Parathyroid adenoma (tissue), 2 donors: Measurements from ENCODE around the gene RHOBTB3.
A peak's percentile ranks its signal among the peaks of the same experiment; 100 is the strongest.

ENCODE experiments used
- H2AFZ ChIP-seq: fragments of 300-600 bp; sonication (generic); one replicate; pipeline ENCODE4 v1.7.0; 2017; ENCODE audit warnings: antibody characterized with exemption, mild to moderate bottlenecking
- H3K27ac ChIP-seq: fragments of 300-600 bp; sonication (generic); one replicate; pipeline ENCODE4 v1.7.0; 2017
- H3K27me3 ChIP-seq: fragments of 300-600 bp; sonication (generic); one replicate; pipeline ENCODE4 v1.7.0; 2017; ENCODE audit warnings: low read length; ENCODE audit not compliant: control insufficient read depth, insufficient read depth
- H3K36me3 ChIP-seq: fragments of 300-600 bp; sonication (generic); one replicate; pipeline ENCODE4 v1.7.0; 2017; ENCODE audit warnings: low read length; ENCODE audit not compliant: control insufficient read depth, insufficient read depth
- H3K4me1 ChIP-seq: fragments of 300-600 bp; sonication (generic); one replicate; pipeline ENCODE4 v1.7.0; 2017; ENCODE audit warnings: control low read depth
- H3K4me2 ChIP-seq: fragments of 300-600 bp; sonication (generic); one replicate; pipeline ENCODE4 v1.7.0; 2017; ENCODE audit warnings: low read length
- H3K4me3 ChIP-seq: fragments of 300-600 bp; sonication (generic); one replicate; pipeline ENCODE4 v1.7.0; 2017; ENCODE audit warnings: low read depth, low read length
- H3K79me2 ChIP-seq: fragments of 300-600 bp; sonication (generic); one replicate; pipeline ENCODE4 v1.7.0; 2017; ENCODE audit warnings: control low read depth
- H3K9ac ChIP-seq: fragments of 300-600 bp; sonication (generic); one replicate; pipeline ENCODE4 v1.7.0; 2017; ENCODE audit warnings: mild to moderate bottlenecking
- H3K9me3 ChIP-seq: fragments of 300-600 bp; sonication (generic); one replicate; pipeline ENCODE4 v1.7.0; 2017; ENCODE audit warnings: low read length; ENCODE audit not compliant: control insufficient read depth
- CTCF ChIP-seq: fragments of 300-600 bp; sonication (generic); IDR thresholded peaks from one replicate; pipeline ENCODE4 v1.7.0; 2017; ENCODE audit warnings: antibody characterized with exemption, mild to moderate bottlenecking
- donor health status: primary hyperparathyroidism.

RHOBTB3 gene

GRCh38 chr5:95713960-95714710 lies 17.0 kb upstream of the RHOBTB3 start:
- no peaks in the 10 kb centered on the region for H3K36me3 ChIP-seq
- no peak overlapping the region for H3K27ac ChIP-seq
- no peaks in the 10 kb centered on the region for H3K27me3 ChIP-seq
- no peaks in the 10 kb centered on the region for H3K9me3 ChIP-seq
- H3K4me3 ChIP-seq: no peak overlapping the region
- H3K4me1 ChIP-seq: no peaks in the 10 kb centered on the region
- no peaks in the 10 kb centered on the region for H3K79me2 ChIP-seq
- H3K9ac ChIP-seq: no peak overlapping the region
- H2AFZ ChIP-seq: no peak overlapping the region
- TF ChIP-seq CTCF: no peak
- no peak overlapping the region for H3K4me2 ChIP-seq

GRCh38 chr5:95715799-95716461 lies 15.2 kb upstream of the RHOBTB3 start:
- H3K9ac ChIP-seq: no peak overlapping the region
- no peaks in the 10 kb centered on the region for H3K4me1 ChIP-seq
- H3K4me3 ChIP-seq: no peak overlapping the region
- H3K79me2 ChIP-seq: no peaks in the 10 kb centered on the region
- no peaks in the 10 kb centered on the region for H3K9me3 ChIP-seq
- no peak overlapping the region for H3K4me2 ChIP-seq
- no peaks in the 10 kb centered on the region for H3K36me3 ChIP-seq
- TF ChIP-seq CTCF: no peak
- H3K27ac ChIP-seq: no peak overlapping the region
- H3K27me3 ChIP-seq: no peaks in the 10 kb centered on the region
- H2AFZ ChIP-seq: no peak overlapping the region

GRCh38 chr5:95717439-95717838 lies 13.7 kb upstream of the RHOBTB3 start:
- no peak overlapping the region for H2AFZ ChIP-seq
- no peaks in the 10 kb centered on the region for H3K4me1 ChIP-seq
- no peak overlapping the region for H3K4me2 ChIP-seq
- no peak for TF ChIP-seq CTCF
- no peak overlapping the region for H3K4me3 ChIP-seq
- no peaks in the 10 kb centered on the region for H3K9me3 ChIP-seq
- H3K9ac ChIP-seq: no peak overlapping the region
- H3K36me3 ChIP-seq: no peaks in the 10 kb centered on the region
- no peaks in the 10 kb centered on the region for H3K79me2 ChIP-seq
- no peak overlapping the region for H3K27ac ChIP-seq
- no peaks in the 10 kb centered on the region for H3K27me3 ChIP-seq

- no peak overlapping the region for H3K9ac ChIP-seq
- H3K36me3 ChIP-seq: no peaks in the 10 kb centered on the region
- no peak overlapping the region for H3K4me3 ChIP-seq
- H2AFZ ChIP-seq: peak overlapping the region; percentile 11
- no peaks in the 10 kb centered on the region for H3K9me3 ChIP-seq
- no peak overlapping the region for H3K27ac ChIP-seq
- H3K27me3 ChIP-seq: no peaks in the 10 kb centered on the region
- no peak overlapping the region for H3K4me2 ChIP-seq
- TF ChIP-seq CTCF: no peak
- no peaks in the 10 kb centered on the region for H3K4me1 ChIP-seq
- H3K79me2 ChIP-seq: no peaks in the 10 kb centered on the region
These were observed 12.9 kb upstream of the RHOBTB3 start for GRCh38 chr5:95718203-95718602.
